Measurements from ENCODE around the gene GJB3.

GRCh38 chr1:34806396-34806795 lies 25.4 kb downstream of the GJB3 start:
- no peak for TF ChIP-seq CTCF (IDR thresholded peaks at IDR 0.05)
- TF ChIP-seq EZH2 (IDR thresholded peaks at IDR 0.05; ENCODE audit: borderline replicate concordance, insufficient read depth, low read depth, low read length, poor library complexity, severe bottlenecking) = no peak
